A673 (cell line): Measurements from ENCODE around the gene PI16. TPM values are rescaled to one million over a fixed set of nuclear protein-coding genes. Genes with fewer than 3 reads are reported as not detected.

Experiments used
- BruUV-seq: library from RNA; stranded (reverse); fragments of 400-500 nt; replicated peaks from 2 replicates; lab custom pipeline; 2021; lab: Mats Ljungman, UMichigan
- CTCF ChIA-PET: fragments of 300-600 bp; sonication (Branson Sonifier 250); formaldehyde crosslinking; loops from one replicate; lab custom pipeline; 2022; ENCODE audit warnings: antibody characterized with exemption; lab: Charles Lee
- POLR2A ChIA-PET: fragments of 300-600 bp; sonication (Branson Sonifier 250); formaldehyde crosslinking; loops from one replicate; lab custom pipeline; 2022; ENCODE audit warnings: antibody characterized with exemption; ENCODE audit not compliant: low non-redundant PET; lab: Charles Lee
- DNase-seq: peaks from one replicate; pipeline ENCODE4 v3.0.0-alpha.2; 2015; ENCODE audit warnings: low spot score
- H3K27ac ChIP-seq: fragments of 200-600 bp; sonication (generic); 2 replicates; pipeline ENCODE4 v1.5.1; 2016; ENCODE audit warnings: mixed run types, low read depth, mild to moderate bottlenecking, mixed read lengths, antibody characterized with exemption, low read length; ENCODE audit not compliant: poor library complexity, severe bottlenecking
- H3K27me3 ChIP-seq: fragments of 200-600 bp; sonication (generic); replicated peaks from 2 replicates; pipeline ENCODE4 v1.6.1; 2017; ENCODE audit warnings: mixed run types, low read depth, mild to moderate bottlenecking, mixed read lengths, antibody characterized with exemption, low read length; ENCODE audit not compliant: insufficient read depth, poor library complexity
- H3K36me3 ChIP-seq: fragments of 200-600 bp; sonication (generic); 2 replicates; pipeline ENCODE4 v1.6.1; 2016; ENCODE audit warnings: mixed run types, mild to moderate bottlenecking, mixed read lengths, antibody characterized with exemption, low read length; ENCODE audit not compliant: insufficient read depth, poor library complexity, severe bottlenecking
- H3K4me1 ChIP-seq: fragments of 200-600 bp; sonication (generic); 2 replicates; pipeline ENCODE4 v1.6.1; 2017; ENCODE audit warnings: mixed run types, mild to moderate bottlenecking, mixed read lengths, antibody characterized with exemption, low read length; ENCODE audit not compliant: insufficient read depth, poor library complexity, severe bottlenecking
- H3K4me3 ChIP-seq: fragments of 200-600 bp; sonication (generic); 2 replicates; pipeline ENCODE4 v1.5.1; 2016; ENCODE audit warnings: low read depth, mixed run types, mild to moderate bottlenecking, mixed read lengths, low read length; ENCODE audit not compliant: poor library complexity, severe bottlenecking
- H3K9me3 ChIP-seq: fragments of 200-600 bp; sonication (generic); 2 replicates; pipeline ENCODE4 v1.6.1; 2016; ENCODE audit warnings: mixed run types, low read depth, mild to moderate bottlenecking, mixed read lengths, antibody characterized with exemption, low read length; ENCODE audit not compliant: poor library complexity, severe bottlenecking
- EZH2 ChIP-seq: fragments of 200-600 bp; sonication (generic); IDR thresholded peaks from 2 replicates; pipeline ENCODE4 v1.6.1; 2017; ENCODE audit warnings: borderline replicate concordance, low read depth, mild to moderate bottlenecking, mixed read lengths, antibody characterized with exemption, low read length; ENCODE audit not compliant: poor library complexity, severe bottlenecking
- intact Hi-C: fragments of 100-400 bp; cut with micrococcal nuclease; formaldehyde crosslinking; loops from one replicate; pipeline ENCODE4 v1.10.0; 2022; ENCODE audit not compliant: unreplicated experiment
- total RNA-seq: library from RNA; stranded (reverse); gene quantifications from 2 replicates; pipeline ENCODE4 v1.2.3, GENCODE V29; 2021
- TF ChIP-seq, protein P1 (sequence below): fragments of 300-800, 200-600 bp; sonication (generic); conservative IDR thresholded peaks from 2 replicates; pipeline ENCODE4 v1.5.1; 2017; ENCODE audit warnings: low read depth, mild to moderate bottlenecking, antibody characterized with exemption, low read length, moderate library complexity, mixed read lengths

The PI16 gene
- total RNA-seq, 1 experiment from 2014 or later: not detected

DNA sequence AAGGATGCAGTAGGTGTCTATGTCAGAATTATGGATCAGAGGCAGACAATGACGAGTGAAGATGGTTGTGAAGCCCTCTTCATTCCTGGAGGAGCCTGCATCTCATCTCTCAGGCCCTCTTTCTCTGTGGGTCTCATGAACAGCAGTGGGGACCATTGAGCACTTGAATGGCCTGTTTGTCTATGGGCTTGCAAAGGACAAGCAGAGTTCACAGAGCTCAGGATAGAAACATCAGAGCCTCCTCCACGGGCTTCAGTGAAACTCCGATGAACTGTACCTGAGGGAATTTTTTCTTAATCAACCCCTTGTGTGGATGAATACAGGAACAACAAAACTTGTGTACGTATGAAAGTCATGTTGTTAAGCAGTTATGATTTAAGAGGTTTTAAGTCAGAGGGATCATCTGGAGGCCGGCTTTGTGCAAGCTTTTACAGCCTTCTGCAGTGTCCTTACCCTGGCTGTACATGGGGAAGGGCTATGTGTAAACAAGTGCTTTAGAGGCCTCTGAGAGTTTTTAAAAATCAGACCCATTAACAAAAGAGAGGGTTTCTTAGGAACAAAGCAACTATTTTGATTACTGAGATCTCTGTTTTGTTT lies 29.7 kb upstream of the PI16 start:
- Histone ChIP-seq H3K27ac (no peak overlapping the region), H3K36me3 (no peaks in the 10 kb centered on the region), H3K4me1 (peaks cover 5% of the 10 kb centered on the region), H3K4me3 (no peak overlapping the region), H3K27me3 (no peaks in the 10 kb centered on the region), H3K9me3 (no peaks in the 10 kb centered on the region)
- POLR2A ChIA-PET: no interaction called here
- CTCF ChIA-PET: no interaction called here
- DNase-seq: no peak
- no TSS peak for BruUV-seq
- TF ChIP-seq, protein P1, sequence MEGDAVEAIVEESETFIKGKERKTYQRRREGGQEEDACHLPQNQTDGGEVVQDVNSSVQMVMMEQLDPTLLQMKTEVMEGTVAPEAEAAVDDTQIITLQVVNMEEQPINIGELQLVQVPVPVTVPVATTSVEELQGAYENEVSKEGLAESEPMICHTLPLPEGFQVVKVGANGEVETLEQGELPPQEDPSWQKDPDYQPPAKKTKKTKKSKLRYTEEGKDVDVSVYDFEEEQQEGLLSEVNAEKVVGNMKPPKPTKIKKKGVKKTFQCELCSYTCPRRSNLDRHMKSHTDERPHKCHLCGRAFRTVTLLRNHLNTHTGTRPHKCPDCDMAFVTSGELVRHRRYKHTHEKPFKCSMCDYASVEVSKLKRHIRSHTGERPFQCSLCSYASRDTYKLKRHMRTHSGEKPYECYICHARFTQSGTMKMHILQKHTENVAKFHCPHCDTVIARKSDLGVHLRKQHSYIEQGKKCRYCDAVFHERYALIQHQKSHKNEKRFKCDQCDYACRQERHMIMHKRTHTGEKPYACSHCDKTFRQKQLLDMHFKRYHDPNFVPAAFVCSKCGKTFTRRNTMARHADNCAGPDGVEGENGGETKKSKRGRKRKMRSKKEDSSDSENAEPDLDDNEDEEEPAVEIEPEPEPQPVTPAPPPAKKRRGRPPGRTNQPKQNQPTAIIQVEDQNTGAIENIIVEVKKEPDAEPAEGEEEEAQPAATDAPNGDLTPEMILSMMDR: no peak
- no peak for TF ChIP-seq EZH2
- intact Hi-C loops: no loop called here

- ChIA-PET POLR2A (no interaction called here), CTCF (no interaction called here)
- DNase-seq: no peak
- no peak overlapping the region for H3K4me3 ChIP-seq
- no peak overlapping the region for H3K27ac ChIP-seq
- BruUV-seq: no TSS peak
- H3K27me3 ChIP-seq: no peaks in the 10 kb centered on the region
- TF ChIP-seq, protein P1: no peak
- TF ChIP-seq EZH2: no peak
- no peaks in the 10 kb centered on the region for H3K36me3 ChIP-seq
- H3K9me3 ChIP-seq: no peaks in the 10 kb centered on the region
- intact Hi-C loops: no loop called here
- peaks cover 7% of the 10 kb centered on the region for H3K4me1 ChIP-seq
Measured at GRCh38 chr6:36925809-36926208, 28.7 kb upstream of the PI16 start.

- CTCF ChIA-PET: no interaction called here
- DNase-seq: no peak
- Histone ChIP-seq H3K27me3 (no peaks in the 10 kb centered on the region), H3K9me3 (no peaks in the 10 kb centered on the region), H3K36me3 (no peaks in the 10 kb centered on the region), H3K4me1 (peaks cover 7% of the 10 kb centered on the region), H3K27ac (no peak overlapping the region), H3K4me3 (no peak overlapping the region)
- TF ChIP-seq, protein P1: no peak
- TF ChIP-seq EZH2: no peak
- intact Hi-C loops: no loop called here
- BruUV-seq: no TSS peak
- POLR2A ChIA-PET: no interaction called here
Measured at GRCh38 chr6:36926708-36927513, 27.6 kb upstream of the PI16 start.
